Liver (tissue), 3 donors: Measurements from ENCODE around the gene MARCHF9.

ENCODE experiments used
- ATF3 ChIP-seq: IDR thresholded peaks from 2 replicates; pipeline ENCODE4 v1.6.1; 2016; ENCODE audit warnings: antibody characterized with exemption
- CTCF ChIP-seq: fragments of 150-350 bp; IDR thresholded peaks from 2 replicates; pipeline ENCODE4 v1.5.1; 2017; ENCODE audit warnings: improper control_type of control experiment, low read depth, low read length; ENCODE audit not compliant: missing input control
- EGR1 ChIP-seq, 2 donors: IDR thresholded peaks; 2 replicates each; pipeline ENCODE4 v1.6.1; 2016 to 2018; ENCODE audit warnings: antibody characterized with exemption in 2 of 2, low read depth in 2 of 2
- JUND ChIP-seq, 2 donors: IDR thresholded peaks; 2 replicates each; pipeline ENCODE4 v1.6.1; 2016; ENCODE audit warnings: antibody characterized with exemption in 2 of 2
- NR2F2 ChIP-seq: IDR thresholded peaks from 2 replicates; pipeline ENCODE4 v1.6.1; 2016; ENCODE audit warnings: antibody characterized with exemption
- RAD21 ChIP-seq, 2 donors: IDR thresholded peaks; 2 replicates each; pipeline ENCODE4 v1.6.1; 2016; ENCODE audit warnings: antibody characterized with exemption in 2 of 2, mild to moderate bottlenecking in 2 of 2
- RXRA ChIP-seq, 2 donors: IDR thresholded peaks; 2 replicates each; pipeline ENCODE4 v1.6.1; 2017 to 2018; ENCODE audit warnings: antibody characterized with exemption in 2 of 2, mild to moderate bottlenecking in 1 of 2
- SP1 ChIP-seq: IDR thresholded peaks from 2 replicates; pipeline ENCODE4 v1.6.1; 2018; ENCODE audit warnings: antibody characterized with exemption, mild to moderate bottlenecking
- YY1 ChIP-seq: IDR thresholded peaks from 2 replicates; pipeline ENCODE4 v1.6.1; 2016; ENCODE audit warnings: antibody characterized with exemption, mild to moderate bottlenecking
- TF ChIP-seq, protein P1 (sequence below): IDR thresholded peaks from 2 replicates; pipeline ENCODE4 v1.6.1; 2016; ENCODE audit warnings: antibody characterized with exemption
- donor health status: healthy.
- donor health status: healthy.

GRCh38 chr12:57776247-57776587 is 21.3 kb downstream of the MARCHF9 start:
- TF ChIP-seq EGR1 (IDR thresholded peaks at IDR 0.05; ENCODE audit: low read depth in 2 of 2) (no peak), CTCF (no peak), JUND (IDR thresholded peaks at IDR 0.05) (no peak), ATF3 (no peak), SP1 (no peak), RXRA (IDR thresholded peaks at IDR 0.05) (no peak), RAD21 (IDR thresholded peaks at IDR 0.05) (no peak), YY1 (no peak), NR2F2 (no peak)
- TF ChIP-seq, protein P1, sequence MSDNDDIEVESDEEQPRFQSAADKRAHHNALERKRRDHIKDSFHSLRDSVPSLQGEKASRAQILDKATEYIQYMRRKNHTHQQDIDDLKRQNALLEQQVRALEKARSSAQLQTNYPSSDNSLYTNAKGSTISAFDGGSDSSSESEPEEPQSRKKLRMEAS = no peak
